Brain microvascular endothelial cell (primary cell): ENCODE results near the gene RAD9A.

Experiments
- DNase-seq: peaks from one replicate; pipeline ENCODE4 v3.0.0-alpha.2; 2020
- H3K27ac ChIP-seq: fragments of 250-450 bp; sonication (Bioruptor Pico); 2 replicates; pipeline ENCODE4 v1.5.1; 2020; ENCODE audit warnings: mild to moderate bottlenecking, moderate library complexity
- H3K27me3 ChIP-seq: fragments of 250-450 bp; sonication (Bioruptor Pico); replicated peaks from 2 replicates; pipeline ENCODE4 v1.5.1; 2020; ENCODE audit warnings: mild to moderate bottlenecking
- H3K36me3 ChIP-seq: fragments of 250-450 bp; sonication (Bioruptor Pico); replicated peaks from 2 replicates; pipeline ENCODE4 v1.5.1; 2020; ENCODE audit warnings: mild to moderate bottlenecking
- H3K4me3 ChIP-seq: 2 replicates; pipeline ENCODE4 v1.5.1; 2011; ENCODE audit warnings: low read depth, mild to moderate bottlenecking, control low read depth, low read length, moderate library complexity
- in situ Hi-C: cut with HindIII; loops from 2 replicates; pipeline ENCODE4 v1.10.0; 2017; ENCODE audit warnings: low sequenced_read_pairs, low pct_ligation_motif_present
- TF ChIP-seq, protein P1 (sequence below): IDR thresholded peaks from 2 replicates; pipeline ENCODE4 v1.5.1; 2011; ENCODE audit warnings: low read depth, mild to moderate bottlenecking, moderate library complexity, low read length, control low read depth, inconsistent platforms; ENCODE audit errors: missing control alignments

RAD9A gene

GRCh38 chr11:67391304-67392182, at the start of gene RAD9A:
Gene RAD9A (plus strand): TSS chr11:67391986. CDS start chr11:67392045, 59 bp downstream.
- DNase-seq: peak; percentile 83
- H3K27ac ChIP-seq: peak within 1 kb of the TSS; percentile 51
- no peaks in the 10 kb centered on the region for H3K36me3 ChIP-seq
- in situ Hi-C loops: no loop called here
- TF ChIP-seq, protein P1, sequence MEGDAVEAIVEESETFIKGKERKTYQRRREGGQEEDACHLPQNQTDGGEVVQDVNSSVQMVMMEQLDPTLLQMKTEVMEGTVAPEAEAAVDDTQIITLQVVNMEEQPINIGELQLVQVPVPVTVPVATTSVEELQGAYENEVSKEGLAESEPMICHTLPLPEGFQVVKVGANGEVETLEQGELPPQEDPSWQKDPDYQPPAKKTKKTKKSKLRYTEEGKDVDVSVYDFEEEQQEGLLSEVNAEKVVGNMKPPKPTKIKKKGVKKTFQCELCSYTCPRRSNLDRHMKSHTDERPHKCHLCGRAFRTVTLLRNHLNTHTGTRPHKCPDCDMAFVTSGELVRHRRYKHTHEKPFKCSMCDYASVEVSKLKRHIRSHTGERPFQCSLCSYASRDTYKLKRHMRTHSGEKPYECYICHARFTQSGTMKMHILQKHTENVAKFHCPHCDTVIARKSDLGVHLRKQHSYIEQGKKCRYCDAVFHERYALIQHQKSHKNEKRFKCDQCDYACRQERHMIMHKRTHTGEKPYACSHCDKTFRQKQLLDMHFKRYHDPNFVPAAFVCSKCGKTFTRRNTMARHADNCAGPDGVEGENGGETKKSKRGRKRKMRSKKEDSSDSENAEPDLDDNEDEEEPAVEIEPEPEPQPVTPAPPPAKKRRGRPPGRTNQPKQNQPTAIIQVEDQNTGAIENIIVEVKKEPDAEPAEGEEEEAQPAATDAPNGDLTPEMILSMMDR: no peak
- peak within 1 kb of the TSS; percentile 84 for H3K4me3 ChIP-seq
- H3K27me3 ChIP-seq: no peaks in the 10 kb centered on the region

DNA sequence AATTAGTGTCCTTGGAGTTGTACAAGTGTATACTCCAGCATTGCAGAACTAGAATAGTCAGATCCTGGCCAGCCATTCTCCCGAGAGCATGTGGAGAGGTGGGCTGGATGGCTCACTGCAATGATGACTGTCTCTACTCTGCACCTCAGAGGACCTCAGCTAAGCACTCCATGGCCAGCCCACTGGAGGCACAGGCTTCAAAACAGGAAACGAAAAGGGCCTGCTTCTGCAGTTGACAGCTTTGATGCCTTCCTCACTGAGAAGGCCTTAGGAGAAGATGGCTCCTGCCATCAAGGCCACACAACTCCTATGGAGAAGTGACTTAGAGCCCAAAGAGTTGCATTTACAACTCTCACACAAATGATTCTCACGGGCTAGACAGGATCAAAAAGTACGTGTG, 47.5 kb upstream of the RAD9A start:
- TF ChIP-seq, protein P1: no peak
- DNase-seq: no peak
- Histone ChIP-seq H3K27ac (no peak overlapping the region), H3K36me3 (no peaks in the 10 kb centered on the region), H3K4me3 (no peak overlapping the region), H3K27me3 (no peaks in the 10 kb centered on the region)
- in situ Hi-C loops: no loop called here

GRCh38 chr11:67345247-67345919, 46.4 kb upstream of the RAD9A start:
- Histone ChIP-seq H3K36me3 (no peaks in the 10 kb centered on the region), H3K27me3 (no peaks in the 10 kb centered on the region), H3K27ac (no peak overlapping the region), H3K4me3 (no peak overlapping the region)
- TF ChIP-seq, protein P1: no peak
- in situ Hi-C loops: no loop called here
- no peak for DNase-seq

- TF ChIP-seq, protein P1: peak; percentile 89
- Histone ChIP-seq H3K27me3 (no peaks in the 10 kb centered on the region), H3K36me3 (no peaks in the 10 kb centered on the region), H3K4me3 (no peak overlapping the region), H3K27ac (no peak overlapping the region)
- in situ Hi-C loops: no loop called here
- peak; percentile 27 for DNase-seq
Measured at GRCh38 chr11:67345920-67346819, 45.6 kb upstream of the RAD9A start.

GRCh38 chr11:67347964-67348749, 43.6 kb upstream of the RAD9A start:
- Histone ChIP-seq H3K27me3 (no peaks in the 10 kb centered on the region), H3K36me3 (no peaks in the 10 kb centered on the region), H3K4me3 (no peak overlapping the region), H3K27ac (peak overlapping the region; percentile 32)
- in situ Hi-C loops: no loop called here
- no peak for DNase-seq
- TF ChIP-seq, protein P1: no peak
